ENCODE measurements around the gene ACAP3. TPM values are rescaled to one million over a fixed set of nuclear protein-coding genes. Genes with fewer than 3 reads are reported as not detected.
A peak's percentile ranks its signal among the peaks of the same experiment; 100 is the strongest.

Gene ACAP3
- total RNA-seq, 1 experiment from 2014 or later = 67.6 TPM

GRCh38 chr1:1273512-1274298 is 34.0 kb downstream of the ACAP3 start, which contains the start of gene UBE2J2:
Gene UBE2J2 (minus strand): TSS chr1:1273854. CDS start chr1:1267992, 5,862 bp downstream.
- H3K27me3 ChIP-seq (replicated peaks; ENCODE audit: insufficient read depth, low read depth, low read length, poor library complexity) = no peaks in the 10 kb centered on the region
- H3K9me3 ChIP-seq (ENCODE audit: low read depth, low read length, poor library complexity, severe bottlenecking) = no peaks in the 10 kb centered on the region
- TF ChIP-seq, protein P1, sequence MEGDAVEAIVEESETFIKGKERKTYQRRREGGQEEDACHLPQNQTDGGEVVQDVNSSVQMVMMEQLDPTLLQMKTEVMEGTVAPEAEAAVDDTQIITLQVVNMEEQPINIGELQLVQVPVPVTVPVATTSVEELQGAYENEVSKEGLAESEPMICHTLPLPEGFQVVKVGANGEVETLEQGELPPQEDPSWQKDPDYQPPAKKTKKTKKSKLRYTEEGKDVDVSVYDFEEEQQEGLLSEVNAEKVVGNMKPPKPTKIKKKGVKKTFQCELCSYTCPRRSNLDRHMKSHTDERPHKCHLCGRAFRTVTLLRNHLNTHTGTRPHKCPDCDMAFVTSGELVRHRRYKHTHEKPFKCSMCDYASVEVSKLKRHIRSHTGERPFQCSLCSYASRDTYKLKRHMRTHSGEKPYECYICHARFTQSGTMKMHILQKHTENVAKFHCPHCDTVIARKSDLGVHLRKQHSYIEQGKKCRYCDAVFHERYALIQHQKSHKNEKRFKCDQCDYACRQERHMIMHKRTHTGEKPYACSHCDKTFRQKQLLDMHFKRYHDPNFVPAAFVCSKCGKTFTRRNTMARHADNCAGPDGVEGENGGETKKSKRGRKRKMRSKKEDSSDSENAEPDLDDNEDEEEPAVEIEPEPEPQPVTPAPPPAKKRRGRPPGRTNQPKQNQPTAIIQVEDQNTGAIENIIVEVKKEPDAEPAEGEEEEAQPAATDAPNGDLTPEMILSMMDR (conservative IDR thresholded peaks at IDR 0.05; ENCODE audit: low read depth, low read length) = no peak
- no peak for TF ChIP-seq EZH2 (IDR thresholded peaks at IDR 0.05; ENCODE audit: borderline replicate concordance, low read depth, low read length, poor library complexity, severe bottlenecking)
- H3K4me1 ChIP-seq (ENCODE audit: insufficient read depth, low read length, poor library complexity, severe bottlenecking) = peaks cover 8% of the 10 kb centered on the region
- peak within 1 kb of the TSS; percentile 86 for H3K4me3 ChIP-seq (ENCODE audit: low read depth, low read length, poor library complexity, severe bottlenecking)
- peak within 1 kb of the TSS; percentile 93 for H3K27ac ChIP-seq (ENCODE audit: low read depth, low read length, poor library complexity, severe bottlenecking)
- ChIA-PET POLR2A (ENCODE audit: low non-redundant PET) (no interaction called here), CTCF (no interaction called here)
- intact Hi-C loops (cut with micrococcal nuclease; ENCODE audit: unreplicated experiment) = no loop called here
- peaks cover 9% of the 10 kb centered on the region for H3K36me3 ChIP-seq (ENCODE audit: insufficient read depth, low read length, poor library complexity, severe bottlenecking)
- DNase-seq (ENCODE audit: low spot score) = peak; percentile 94
- BruUV-seq (replicated peaks) = no TSS peak

DNA sequence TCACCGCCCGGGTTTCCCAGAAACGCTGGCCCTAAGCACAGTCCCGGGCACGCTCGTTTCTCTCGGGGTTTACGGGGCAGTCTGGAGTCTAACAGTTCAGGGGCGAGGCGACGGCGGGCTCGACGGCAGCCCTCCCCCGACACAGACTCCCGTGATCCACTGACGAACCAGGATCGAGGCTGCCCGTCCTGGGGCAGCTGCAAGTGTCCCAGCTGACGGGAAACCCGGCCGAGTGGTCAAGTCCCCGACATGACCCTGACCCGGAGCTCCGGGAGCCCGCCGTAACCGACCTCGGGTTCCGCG is 34.6 kb downstream of the ACAP3 start:
- Histone ChIP-seq H3K36me3 (ENCODE audit: insufficient read depth, low read length, poor library complexity, severe bottlenecking) (peaks cover 9% of the 10 kb centered on the region), H3K27ac (ENCODE audit: low read depth, low read length, poor library complexity, severe bottlenecking) (peak overlapping the region; percentile 93), H3K4me1 (ENCODE audit: insufficient read depth, low read length, poor library complexity, severe bottlenecking) (peaks cover 8% of the 10 kb centered on the region), H3K4me3 (ENCODE audit: low read depth, low read length, poor library complexity, severe bottlenecking) (peak overlapping the region; percentile 86), H3K9me3 (ENCODE audit: low read depth, low read length, poor library complexity, severe bottlenecking) (no peaks in the 10 kb centered on the region), H3K27me3 (replicated peaks; ENCODE audit: insufficient read depth, low read depth, low read length, poor library complexity) (no peaks in the 10 kb centered on the region)
- ChIA-PET POLR2A (ENCODE audit: low non-redundant PET) (no interaction called here), CTCF (no interaction called here)
- TF ChIP-seq, protein P1 (conservative IDR thresholded peaks at IDR 0.05; ENCODE audit: low read depth, low read length) = no peak
- no TSS peak for BruUV-seq (replicated peaks)
- DNase-seq (ENCODE audit: low spot score) = no peak
- intact Hi-C loops (cut with micrococcal nuclease; ENCODE audit: unreplicated experiment) = no loop called here

GRCh38 chr1:1272341-1273208 is 35.2 kb downstream of the ACAP3 start:
- no peaks in the 10 kb centered on the region for H3K27me3 ChIP-seq (replicated peaks; ENCODE audit: insufficient read depth, low read depth, low read length, poor library complexity)
- no peaks in the 10 kb centered on the region for H3K9me3 ChIP-seq (ENCODE audit: low read depth, low read length, poor library complexity, severe bottlenecking)
- peaks cover 15% of the 10 kb centered on the region for H3K36me3 ChIP-seq (ENCODE audit: insufficient read depth, low read length, poor library complexity, severe bottlenecking)
- peaks cover 8% of the 10 kb centered on the region for H3K4me1 ChIP-seq (ENCODE audit: insufficient read depth, low read length, poor library complexity, severe bottlenecking)
- peak overlapping the region; percentile 86 for H3K4me3 ChIP-seq (ENCODE audit: low read depth, low read length, poor library complexity, severe bottlenecking)
- POLR2A ChIA-PET (ENCODE audit: low non-redundant PET) = no interaction called here
- CTCF ChIA-PET = no interaction called here
- DNase-seq (ENCODE audit: low spot score) = no peak
- TF ChIP-seq, protein P1 (conservative IDR thresholded peaks at IDR 0.05; ENCODE audit: low read depth, low read length) = no peak
- TF ChIP-seq EZH2 (IDR thresholded peaks at IDR 0.05; ENCODE audit: borderline replicate concordance, low read depth, low read length, poor library complexity, severe bottlenecking) = no peak
- intact Hi-C loops (cut with micrococcal nuclease; ENCODE audit: unreplicated experiment) = no loop called here
- peak overlapping the region; percentile 93 for H3K27ac ChIP-seq (ENCODE audit: low read depth, low read length, poor library complexity, severe bottlenecking)
- no TSS peak for BruUV-seq (replicated peaks)
